Measurements from ENCODE around the gene TUBB2B.

Gene TUBB2B

GRCh38 chr6:3227363-3228045 lies at the start of gene TUBB2B:
TSS of gene TUBB2B (minus strand) at chr6:3227653. CDS start at chr6:3227543, 110 bp downstream.
- peak; percentile 88 for DNase-seq

GRCh38 chr6:3277251-3277650 lies 49.8 kb upstream of the TUBB2B start:
- no peak for DNase-seq

DNA sequence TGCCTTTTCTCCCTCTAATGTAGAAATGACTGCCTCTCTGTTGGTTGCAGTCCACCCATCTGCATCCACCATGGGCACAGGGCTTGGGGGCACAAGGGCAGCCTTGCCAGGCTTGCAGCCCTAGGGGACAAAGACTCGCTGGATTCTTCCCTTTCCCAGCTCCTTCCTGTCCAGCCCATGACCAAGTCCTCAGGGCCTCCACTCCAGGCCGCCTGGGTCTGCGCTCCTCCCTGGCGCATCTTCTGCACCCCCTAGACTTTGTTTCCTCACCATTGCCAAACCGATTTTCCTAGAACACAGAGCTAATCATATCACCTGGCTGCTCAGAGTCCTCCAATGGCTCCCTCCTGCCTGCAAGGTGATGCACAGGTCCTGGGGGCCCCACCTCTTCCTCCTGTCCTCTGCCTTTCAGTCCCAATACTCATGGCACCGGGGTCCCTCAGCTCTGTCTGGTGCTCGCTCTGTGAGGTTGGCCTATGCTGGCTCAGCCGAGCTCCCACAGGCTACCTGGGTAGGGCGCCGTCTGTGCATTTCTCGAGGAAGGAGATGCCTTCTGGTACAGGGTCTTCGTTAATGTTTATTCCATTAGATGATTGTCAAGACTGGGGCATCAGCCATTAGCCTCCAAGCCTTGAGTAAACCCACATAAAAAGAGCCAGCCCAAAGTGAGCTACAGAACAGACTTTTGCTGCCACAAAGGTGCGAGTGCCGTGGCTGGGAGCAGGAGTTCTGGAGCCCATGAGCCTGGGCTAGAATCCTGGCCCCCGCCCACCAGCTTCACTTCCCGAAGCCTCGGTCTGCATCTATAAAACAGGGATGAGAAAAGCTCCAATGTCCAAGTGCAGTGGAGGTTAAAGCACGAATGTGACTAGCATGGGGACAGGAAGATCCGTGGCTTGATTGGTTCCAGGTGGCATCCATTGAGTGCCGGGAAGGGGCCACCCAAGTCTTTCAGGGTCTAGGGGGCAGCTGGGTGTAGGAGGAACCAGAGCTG lies 49.0 kb upstream of the TUBB2B start:
- no peak for DNase-seq

- DNase-seq = no peak
Observed at GRCh38 chr6:3273707-3274521, 46.5 kb upstream of the TUBB2B start.

GRCh38 chr6:3272911-3273547 lies 45.6 kb upstream of the TUBB2B start:
- DNase-seq = no peak

DNA sequence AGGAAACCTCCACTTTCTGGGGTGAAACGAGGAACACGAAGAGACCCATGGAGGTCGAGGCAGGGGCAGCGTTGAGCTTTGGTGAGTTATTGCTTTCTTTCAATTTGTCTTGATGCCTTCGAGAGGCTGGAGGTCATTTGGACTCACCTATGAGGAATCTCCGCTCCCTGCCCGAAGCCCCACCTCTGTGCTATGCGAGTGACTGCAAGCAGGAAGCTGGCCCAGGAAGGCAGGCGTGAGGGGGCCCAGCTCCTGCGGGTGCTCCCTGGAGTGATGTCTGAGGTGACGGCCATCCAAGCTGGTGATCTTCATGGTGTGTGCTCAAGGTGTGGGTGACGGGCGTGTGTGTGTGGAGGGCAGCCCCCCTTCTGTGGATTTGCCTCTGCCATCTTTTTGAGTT lies 44.3 kb upstream of the TUBB2B start:
- DNase-seq = no peak

- no peak for DNase-seq
Observed at GRCh38 chr6:3270258-3270657, 42.8 kb upstream of the TUBB2B start.

DNA sequence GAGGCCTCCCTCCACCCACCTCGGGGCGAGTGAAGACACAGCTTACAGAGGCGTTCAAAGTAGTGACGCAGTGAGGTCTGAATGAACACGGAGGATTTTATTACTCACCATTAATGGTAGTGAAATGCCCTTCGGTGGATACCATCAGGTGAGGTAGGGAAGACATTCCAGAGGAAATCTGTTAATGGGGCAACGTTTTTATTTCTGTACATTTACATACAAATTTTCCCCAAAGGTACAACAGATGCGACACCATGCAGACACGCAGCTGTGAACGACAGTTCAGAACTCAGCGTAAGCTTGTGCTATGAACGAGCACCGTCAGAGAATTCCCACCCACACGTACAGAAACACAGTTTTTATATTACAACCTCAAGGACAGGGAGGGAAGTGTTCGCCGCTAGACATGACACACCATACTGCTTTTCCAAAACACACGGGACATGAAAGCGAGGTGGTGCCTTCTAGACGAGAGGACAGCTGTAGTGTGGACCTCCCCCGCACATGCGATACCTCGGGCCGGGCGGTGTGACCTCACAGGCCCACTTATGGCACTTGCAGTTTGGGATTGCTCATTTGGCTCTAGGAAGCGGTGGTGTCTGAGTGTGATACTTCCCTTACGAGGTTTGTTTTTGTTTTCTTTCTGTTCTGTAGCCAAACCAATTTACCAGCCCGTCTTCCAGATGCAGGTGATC lies 42.0 kb upstream of the TUBB2B start:
- DNase-seq = no peak

DNA sequence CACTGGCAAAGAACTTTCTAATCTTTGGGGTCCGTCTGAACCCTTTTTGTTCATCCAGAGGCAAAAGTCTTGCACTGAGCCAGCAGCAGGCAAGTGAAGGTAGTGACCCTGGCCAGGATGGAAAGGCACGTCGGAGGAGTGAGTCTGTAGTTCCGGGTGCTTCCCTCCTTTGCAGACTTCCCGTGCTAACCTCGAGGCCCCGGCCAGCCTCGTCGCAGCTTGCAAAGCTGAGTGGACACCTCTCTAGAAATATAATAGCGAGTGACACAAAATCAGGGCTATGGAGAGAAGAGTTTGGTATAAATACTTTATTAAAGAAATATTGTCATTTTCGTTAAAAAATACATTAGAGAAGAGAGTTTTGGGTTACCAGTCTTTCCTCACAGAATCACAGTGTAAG lies 41.2 kb upstream of the TUBB2B start:
- DNase-seq = no peak

DNA sequence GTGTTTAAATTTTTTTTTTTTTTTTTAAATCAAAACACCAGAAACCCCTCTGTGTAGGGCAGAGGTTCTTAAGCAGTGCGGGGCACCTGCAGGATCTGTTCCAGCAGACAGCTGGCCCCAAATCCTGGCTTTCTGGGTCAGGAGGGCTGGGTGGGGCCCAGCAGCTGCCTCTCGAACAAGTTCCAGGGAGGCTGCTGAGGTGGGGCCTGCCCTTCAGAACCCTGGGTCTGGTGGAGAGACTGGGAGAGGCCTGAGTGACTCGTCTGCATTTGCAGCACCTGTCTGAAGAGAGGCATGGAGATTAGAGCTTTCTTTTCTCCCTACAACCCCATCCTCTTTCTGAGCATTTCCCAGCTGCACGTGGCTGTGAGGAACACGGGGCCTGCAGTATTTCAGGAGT lies 39.7 kb upstream of the TUBB2B start:
- no peak for DNase-seq

GRCh38 chr6:3266170-3266569 lies 38.7 kb upstream of the TUBB2B start:
- DNase-seq = no peak

DNA sequence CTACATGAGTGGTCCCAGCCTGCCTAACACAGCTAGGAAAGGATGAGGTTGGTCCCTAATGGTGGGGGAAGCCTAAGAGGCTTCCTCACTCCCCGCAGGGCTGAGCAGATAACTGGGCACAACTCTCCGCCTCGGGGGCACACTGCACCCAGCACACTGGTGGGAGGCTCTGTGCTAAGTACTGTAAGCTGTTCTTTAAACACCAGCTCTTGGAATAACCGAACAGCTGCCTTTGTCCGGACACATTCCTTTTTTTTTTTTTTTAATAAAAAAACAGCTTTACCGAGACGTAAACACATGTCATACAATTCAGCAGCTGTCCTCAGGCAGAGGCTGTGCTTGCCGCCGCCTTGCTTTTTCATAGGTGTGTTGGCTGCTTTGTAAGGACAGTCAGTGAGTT lies 38.2 kb upstream of the TUBB2B start:
- DNase-seq = no peak

GRCh38 chr6:3264356-3264755 lies 36.9 kb upstream of the TUBB2B start:
- no peak for DNase-seq

DNA sequence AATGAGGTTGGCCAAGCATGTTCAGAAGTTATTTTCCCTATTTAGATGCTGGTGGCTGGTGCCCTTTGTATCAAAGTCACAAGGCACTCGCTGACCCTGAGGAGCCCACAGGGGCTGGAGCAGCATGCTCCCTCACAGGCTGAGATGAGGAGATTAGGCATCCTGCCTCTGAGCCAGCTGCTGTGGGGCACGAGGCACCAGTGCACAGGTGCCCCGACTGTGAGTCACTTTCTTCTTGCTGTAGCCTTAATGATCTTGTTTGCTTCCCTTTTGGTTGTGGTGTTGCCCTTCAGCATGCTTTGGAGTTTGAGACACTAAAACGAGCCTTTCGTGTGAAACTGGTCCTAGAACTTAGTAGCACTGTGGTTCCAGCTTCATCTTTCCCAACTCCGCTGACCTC lies 35.6 kb upstream of the TUBB2B start:
- DNase-seq = no peak

DNA sequence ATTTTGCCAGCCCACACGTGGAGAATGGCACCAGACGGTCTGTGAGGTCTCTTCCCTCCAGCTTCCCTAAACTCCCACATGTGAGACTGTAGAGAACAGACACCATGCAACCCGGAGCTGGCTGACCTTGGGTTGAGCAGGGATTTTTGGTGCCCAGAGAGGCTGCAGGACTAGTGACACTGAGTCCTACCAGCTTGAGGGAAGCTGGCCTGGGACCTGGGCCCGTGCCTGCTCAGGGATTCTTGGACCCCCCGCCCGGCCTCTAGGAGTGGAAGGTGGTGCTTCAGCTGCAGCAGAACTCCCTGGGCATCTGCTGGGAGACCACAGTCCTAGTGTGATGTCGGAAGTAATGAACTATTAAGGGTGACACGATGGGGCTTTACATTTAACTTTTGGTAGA lies 34.5 kb upstream of the TUBB2B start:
- no peak for DNase-seq

GRCh38 chr6:3261518-3261820 lies 34.0 kb upstream of the TUBB2B start:
- no peak for DNase-seq

DNA sequence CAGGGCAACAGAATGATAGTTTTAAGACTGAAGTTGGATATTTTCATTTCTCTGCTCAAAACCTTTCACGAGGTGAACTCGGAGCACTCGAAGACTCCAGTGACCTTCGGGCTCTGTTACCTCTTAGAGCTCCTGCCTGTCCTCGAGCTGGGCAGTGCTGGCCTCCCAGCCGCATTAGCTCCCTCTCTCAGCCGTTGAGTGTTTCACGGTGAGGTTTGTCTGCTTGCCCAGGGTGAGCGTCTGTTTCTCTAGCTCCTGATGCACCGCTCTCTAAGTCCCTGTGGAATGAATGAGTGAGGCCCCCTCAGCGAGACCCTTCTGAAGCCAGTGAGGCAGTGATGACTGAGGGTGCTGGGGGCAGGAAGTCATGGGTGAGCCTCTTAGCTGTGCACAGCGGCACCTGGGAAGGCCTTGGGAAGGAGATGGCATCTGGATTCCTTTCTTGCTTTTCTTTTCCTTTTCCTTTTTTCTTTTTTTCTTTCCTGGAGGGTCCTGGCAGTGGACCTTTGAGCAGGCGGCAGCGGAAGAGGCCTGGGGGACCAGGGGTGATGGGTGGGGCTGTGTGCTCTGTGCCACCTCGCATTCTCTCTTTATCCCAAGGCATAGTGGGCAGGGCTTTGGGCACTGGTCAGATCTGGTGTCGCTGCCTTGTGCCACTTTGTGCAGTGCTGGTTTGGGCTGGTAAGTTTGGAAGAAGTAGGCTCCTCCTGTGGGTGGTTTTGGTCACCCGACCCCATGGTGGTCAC lies 33.5 kb upstream of the TUBB2B start:
- no peak for DNase-seq

- no peak for DNase-seq
Observed at GRCh38 chr6:3260296-3260695, 32.8 kb upstream of the TUBB2B start.

- no peak for DNase-seq
Observed at GRCh38 chr6:3259491-3259958, 32.1 kb upstream of the TUBB2B start.

DNA sequence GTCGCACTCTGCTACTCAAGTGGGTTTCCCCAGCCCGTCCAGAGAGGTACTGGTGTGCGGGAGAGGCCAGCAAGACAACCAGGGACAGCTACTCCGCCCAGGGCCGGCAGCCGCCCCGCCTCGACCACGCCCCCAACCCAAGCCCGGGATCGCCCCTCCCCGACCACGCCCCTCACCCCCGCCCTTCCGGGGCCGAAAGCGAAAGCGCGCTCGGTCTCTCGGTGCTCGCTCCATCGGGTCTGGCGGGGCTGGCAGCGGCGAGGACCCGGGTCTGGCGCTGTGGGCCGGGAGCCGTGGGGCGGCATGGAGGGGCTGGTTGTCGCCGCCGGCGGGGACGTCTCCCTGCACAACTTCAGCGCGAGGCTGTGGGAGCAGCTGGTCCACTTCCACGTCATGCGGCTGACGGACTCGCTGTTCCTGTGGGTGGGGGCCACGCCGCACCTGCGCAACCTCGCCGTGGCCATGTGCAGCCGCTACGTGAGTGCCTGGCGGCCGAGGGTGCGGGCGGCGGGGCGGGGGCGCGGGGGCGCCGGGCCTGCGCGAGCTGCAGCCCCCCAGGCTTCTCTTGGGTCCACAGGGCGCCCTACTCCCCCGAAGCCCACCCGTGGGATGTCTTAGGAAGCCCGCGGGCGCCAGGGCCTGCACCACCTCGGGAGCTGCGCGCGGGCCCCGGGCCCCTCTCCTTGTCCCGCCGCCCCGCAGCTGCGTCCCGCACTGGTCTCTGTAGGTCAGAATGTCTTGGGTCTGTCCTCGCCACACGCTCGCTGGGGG lies 31.5 kb upstream of the TUBB2B start, which contains the start of gene PSMG4:
TSS of gene PSMG4 (plus strand) at position 228 of the 771 bp plus-strand sequence. CDS start at position 304, 76 bp downstream.
- DNase-seq = peak; percentile 97

Data from femur (tissue), 1 donor.